ENCODE measurements around the gene KREMEN1.

Gene KREMEN1

GRCh38 chr22:29175312-29175835 lies 102.5 kb downstream of the KREMEN1 start:
- H3K36me3 ChIP-seq (replicated peaks; ENCODE audit: insufficient read depth, low read length): no peaks in the 10 kb centered on the region
- H3K27me3 ChIP-seq (replicated peaks; ENCODE audit: insufficient read depth, low read length): no peaks in the 10 kb centered on the region
- no peak overlapping the region for H3K4me2 ChIP-seq (ENCODE audit: low read depth, low read length)
- H3K9ac ChIP-seq (ENCODE audit: low read length): no peak overlapping the region
- no peaks in the 10 kb centered on the region for H3F3A ChIP-seq (ENCODE audit: insufficient read depth, low read length)
- no peak for DNase-seq
- no peaks in the 10 kb centered on the region for H4K20me1 ChIP-seq (ENCODE audit: insufficient read depth, low read length)
- no peak for TF ChIP-seq EZH2phosphoT487 (IDR thresholded peaks at IDR 0.05; ENCODE audit: low read length)
- no peak for TF ChIP-seq CTCF (IDR thresholded peaks at IDR 0.05; ENCODE audit: low read length)
- TF ChIP-seq EZH2 (optimal IDR thresholded peaks at IDR 0.05; ENCODE audit: low read depth, low read length): no peak
- H3K4me1 ChIP-seq (ENCODE audit: low read length): no peaks in the 10 kb centered on the region
- H2AFZ ChIP-seq (ENCODE audit: low read length): no peak overlapping the region
- H3K79me2 ChIP-seq (ENCODE audit: low read length): no peaks in the 10 kb centered on the region
- no peaks in the 10 kb centered on the region for H3K9me3 ChIP-seq (replicated peaks; ENCODE audit: insufficient read depth, low read length)
- no peak overlapping the region for H3K4me3 ChIP-seq (ENCODE audit: low read length)
- H3K9me2 ChIP-seq (replicated peaks; ENCODE audit: insufficient read depth, low read length): no peaks in the 10 kb centered on the region
- H3K27ac ChIP-seq (ENCODE audit: low read length): no peak overlapping the region

GRCh38 chr22:29183971-29184848 lies 111.4 kb downstream of the KREMEN1 start:
- no peaks in the 10 kb centered on the region for H3F3A ChIP-seq (ENCODE audit: insufficient read depth, low read length)
- no peak for DNase-seq
- no peaks in the 10 kb centered on the region for H3K9me3 ChIP-seq (replicated peaks; ENCODE audit: insufficient read depth, low read length)
- H3K27me3 ChIP-seq (replicated peaks; ENCODE audit: insufficient read depth, low read length): no peaks in the 10 kb centered on the region
- TF ChIP-seq EZH2phosphoT487 (IDR thresholded peaks at IDR 0.05; ENCODE audit: low read length): no peak
- no peak for TF ChIP-seq CTCF (IDR thresholded peaks at IDR 0.05; ENCODE audit: low read length)
- no peak for TF ChIP-seq EZH2 (optimal IDR thresholded peaks at IDR 0.05; ENCODE audit: low read depth, low read length)
- no peaks in the 10 kb centered on the region for H3K4me1 ChIP-seq (ENCODE audit: low read length)
- H3K79me2 ChIP-seq (ENCODE audit: low read length): no peaks in the 10 kb centered on the region
- no peak overlapping the region for H3K4me2 ChIP-seq (ENCODE audit: low read depth, low read length)
- no peaks in the 10 kb centered on the region for H4K20me1 ChIP-seq (ENCODE audit: insufficient read depth, low read length)
- H3K27ac ChIP-seq (ENCODE audit: low read length): no peak overlapping the region
- H3K9ac ChIP-seq (ENCODE audit: low read length): no peak overlapping the region
- H2AFZ ChIP-seq (ENCODE audit: low read length): no peak overlapping the region
- no peak overlapping the region for H3K4me3 ChIP-seq (ENCODE audit: low read length)
- H3K9me2 ChIP-seq (replicated peaks; ENCODE audit: insufficient read depth, low read length): no peaks in the 10 kb centered on the region
- H3K36me3 ChIP-seq (replicated peaks; ENCODE audit: insufficient read depth, low read length): no peaks in the 10 kb centered on the region

- H3K4me1 ChIP-seq (ENCODE audit: low read length): no peaks in the 10 kb centered on the region
- no peak overlapping the region for H2AFZ ChIP-seq (ENCODE audit: low read length)
- H4K20me1 ChIP-seq (ENCODE audit: insufficient read depth, low read length): no peaks in the 10 kb centered on the region
- no peaks in the 10 kb centered on the region for H3K79me2 ChIP-seq (ENCODE audit: low read length)
- no peaks in the 10 kb centered on the region for H3F3A ChIP-seq (ENCODE audit: insufficient read depth, low read length)
- no peak overlapping the region for H3K27ac ChIP-seq (ENCODE audit: low read length)
- no peaks in the 10 kb centered on the region for H3K36me3 ChIP-seq (replicated peaks; ENCODE audit: insufficient read depth, low read length)
- no peaks in the 10 kb centered on the region for H3K9me2 ChIP-seq (replicated peaks; ENCODE audit: insufficient read depth, low read length)
- DNase-seq: no peak
- H3K4me3 ChIP-seq (ENCODE audit: low read length): no peak overlapping the region
- TF ChIP-seq EZH2phosphoT487 (IDR thresholded peaks at IDR 0.05; ENCODE audit: low read length) (no peak), CTCF (IDR thresholded peaks at IDR 0.05; ENCODE audit: low read length) (no peak), EZH2 (optimal IDR thresholded peaks at IDR 0.05; ENCODE audit: low read depth, low read length) (no peak)
- no peak overlapping the region for H3K9ac ChIP-seq (ENCODE audit: low read length)
- H3K27me3 ChIP-seq (replicated peaks; ENCODE audit: insufficient read depth, low read length): no peaks in the 10 kb centered on the region
- no peaks in the 10 kb centered on the region for H3K9me3 ChIP-seq (replicated peaks; ENCODE audit: insufficient read depth, low read length)
- no peak overlapping the region for H3K4me2 ChIP-seq (ENCODE audit: low read depth, low read length)
These were observed 112.1 kb downstream of the KREMEN1 start for GRCh38 chr22:29184849-29185490.

Data from MM.1S (cell line).